Measurements from ENCODE around the gene LCN10.
"Not testable (repeated sequence)": the region's sequence is repeated elsewhere in the genome, so short reads cannot be mapped to it uniquely, and the experiment has no call there.

Gene LCN10

DNA sequence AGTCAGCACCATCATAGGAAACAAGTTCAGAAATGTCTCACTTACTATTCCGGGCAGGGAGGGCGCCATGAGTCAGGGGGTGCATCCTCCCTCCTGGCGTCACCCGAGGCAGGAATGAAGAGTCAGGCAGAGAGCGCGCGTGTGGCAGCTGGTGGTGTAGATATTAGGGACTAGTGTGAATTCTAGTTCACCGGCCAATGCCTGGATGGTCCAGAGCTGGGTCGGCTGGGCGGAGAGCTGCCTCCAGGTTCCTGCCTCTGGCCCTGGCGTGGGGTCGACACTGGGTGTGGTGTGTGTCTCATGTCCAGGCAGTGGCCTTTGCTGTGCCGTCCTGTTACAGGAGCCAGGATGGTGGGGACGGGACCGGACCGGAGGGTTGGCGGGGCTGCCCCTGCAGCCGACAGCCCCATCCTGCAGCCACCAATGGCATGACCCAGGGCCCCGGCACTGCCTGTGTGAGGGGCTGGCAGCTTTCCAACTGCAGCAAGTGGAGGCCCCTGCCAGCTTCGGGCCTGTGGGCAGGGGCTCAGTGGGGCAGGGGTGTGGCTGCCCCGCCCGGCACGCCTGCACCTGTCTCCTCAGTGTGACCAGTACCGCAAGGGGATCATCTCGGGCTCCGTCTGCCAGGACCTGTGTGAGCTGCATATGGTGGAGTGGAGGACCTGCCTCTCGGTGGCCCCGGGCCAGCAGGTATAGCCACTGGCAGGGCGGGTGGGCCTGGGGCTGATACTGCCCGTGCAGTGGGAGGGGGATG lies 21.2 kb downstream of the LCN10 start:
- no peak for DNase-seq (ENCODE audit: extremely low read depth in 1 of 2, low read depth in 1 of 2)

DNA sequence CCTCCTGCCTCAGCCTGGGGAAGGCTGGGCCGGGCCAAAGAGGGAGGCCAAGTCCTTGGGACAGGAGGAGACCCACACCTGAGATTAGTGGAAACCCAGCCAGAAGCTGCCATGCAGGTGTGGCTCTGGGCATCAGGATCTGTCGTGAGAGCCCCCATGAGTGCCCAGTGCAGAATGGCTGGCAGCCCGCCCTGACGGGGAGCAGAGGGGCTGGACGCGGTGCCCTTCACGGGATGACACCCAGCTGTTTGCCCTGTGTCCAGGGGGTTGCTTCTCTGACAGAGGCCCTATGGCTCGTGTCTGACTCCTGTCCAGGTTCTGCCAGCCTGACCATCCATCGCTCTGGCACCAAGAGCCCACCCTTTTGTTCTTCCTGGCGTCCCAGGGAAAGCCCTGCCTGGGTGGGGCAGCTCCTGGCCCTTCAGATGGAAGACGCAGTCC lies 21.8 kb downstream of the LCN10 start:
- DNase-seq (ENCODE audit: extremely low read depth in 1 of 2, low read depth in 1 of 2): no peak

DNA sequence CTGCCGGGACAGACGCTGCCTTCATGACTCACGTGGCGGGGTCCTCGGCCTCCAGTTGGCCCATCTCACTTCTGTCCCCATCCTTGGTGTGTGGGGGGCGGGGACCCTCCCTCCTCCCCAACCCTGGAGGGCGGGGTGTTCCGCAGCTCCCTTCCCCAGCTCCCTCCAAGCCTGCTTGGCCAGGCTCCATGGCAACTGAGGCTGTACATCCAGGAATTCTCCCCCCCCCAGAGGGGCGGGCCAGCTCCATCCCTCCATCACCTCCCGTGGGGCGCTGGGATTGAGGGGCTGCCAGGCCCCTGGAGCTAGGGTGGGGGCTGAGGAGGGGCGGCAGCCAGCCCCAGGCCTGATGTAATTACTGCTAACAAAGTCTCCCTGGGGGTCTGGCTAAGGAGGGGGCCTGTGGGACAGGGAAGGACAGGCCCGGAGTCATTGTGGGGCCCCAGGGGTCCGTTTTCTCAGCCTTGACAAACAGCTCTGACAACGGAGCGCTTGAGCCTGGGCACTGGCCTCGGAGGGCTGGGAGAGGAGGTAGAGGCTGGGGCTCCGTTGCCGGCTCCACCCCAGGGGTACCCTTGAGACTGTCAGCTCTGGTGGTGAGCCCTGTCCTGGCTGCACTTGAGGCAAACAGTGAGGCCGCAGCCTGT lies 22.4 kb downstream of the LCN10 start:
- no peak for DNase-seq (ENCODE audit: extremely low read depth in 1 of 2, low read depth in 1 of 2)

DNA sequence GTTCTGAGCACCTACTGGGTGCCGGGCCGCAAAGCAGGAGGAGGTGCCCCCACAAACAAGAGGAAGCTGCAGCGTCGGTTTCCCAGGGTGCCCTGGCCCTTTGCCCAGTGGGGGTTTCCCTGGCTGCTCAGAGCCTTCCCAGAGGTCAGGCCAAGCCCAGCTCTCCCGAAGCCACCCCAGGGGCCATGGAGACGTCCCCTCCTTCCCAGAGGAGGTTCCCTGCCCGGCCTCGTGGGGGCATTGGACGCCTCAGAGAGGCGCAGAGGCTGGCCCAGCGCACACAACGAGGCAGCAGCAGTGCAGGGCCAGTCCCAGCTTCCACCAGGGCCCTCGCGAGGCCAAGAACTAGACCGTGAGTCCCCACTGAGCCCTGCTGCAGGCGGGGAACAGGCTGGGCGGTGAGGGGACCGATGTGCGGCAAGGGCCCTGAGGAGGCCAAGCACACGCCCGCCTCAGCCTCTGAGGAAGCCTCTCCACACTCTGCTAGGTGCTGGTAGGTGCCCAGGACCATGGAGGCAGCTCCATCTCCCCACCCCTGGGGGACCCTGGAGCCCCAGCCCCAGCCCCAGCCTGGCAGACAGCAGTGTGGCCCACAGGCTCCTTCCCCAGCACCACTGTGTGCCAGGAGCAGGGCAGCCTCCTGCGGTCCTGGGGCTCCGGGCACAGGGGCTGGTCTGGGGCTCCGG lies 23.4 kb downstream of the LCN10 start:
- DNase-seq (ENCODE audit: extremely low read depth in 1 of 2, low read depth in 1 of 2): no peak

DNA sequence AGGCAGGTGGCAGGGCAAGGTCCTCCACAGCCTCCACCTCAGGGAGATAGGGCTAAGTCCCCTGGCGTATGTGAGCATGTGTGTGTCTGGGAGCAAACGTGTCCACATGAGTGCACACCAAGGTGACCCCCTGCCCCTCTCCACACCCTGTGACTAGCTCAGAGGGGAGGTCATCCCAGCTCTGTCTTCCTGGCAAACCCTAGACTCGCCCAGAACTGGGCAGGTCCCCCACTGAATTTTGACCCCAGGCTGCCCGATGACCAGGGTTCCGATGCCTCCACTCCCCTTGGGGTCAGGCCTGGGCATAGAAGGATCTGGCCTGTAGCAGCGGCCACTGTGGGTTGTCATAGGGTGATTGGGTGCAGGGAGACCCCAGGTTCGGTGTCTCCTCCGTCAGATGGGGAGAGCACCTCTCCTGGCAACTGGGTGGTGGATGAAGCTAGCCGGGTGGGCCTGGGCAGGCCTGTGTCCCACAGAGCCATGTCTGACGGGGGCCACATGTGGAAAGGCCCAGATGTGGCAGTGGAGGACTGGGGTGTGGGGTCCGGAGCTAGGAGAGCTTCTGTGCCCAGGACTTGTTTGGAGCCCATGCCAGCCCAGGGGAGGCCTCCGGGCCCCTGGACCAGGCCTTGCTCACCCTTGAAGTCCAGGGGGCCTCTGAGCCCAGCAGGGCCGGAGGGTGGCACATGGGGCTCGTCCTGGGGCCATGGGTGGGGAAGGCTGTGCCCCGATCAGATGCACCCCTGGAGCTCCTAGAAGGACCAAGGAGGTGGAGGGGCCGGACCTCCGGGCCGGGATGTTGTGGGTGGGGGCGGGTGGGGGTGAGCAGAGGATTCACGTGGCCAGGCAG lies 24.2 kb downstream of the LCN10 start:
- no peak for DNase-seq (ENCODE audit: extremely low read depth in 1 of 2, low read depth in 1 of 2)

DNA sequence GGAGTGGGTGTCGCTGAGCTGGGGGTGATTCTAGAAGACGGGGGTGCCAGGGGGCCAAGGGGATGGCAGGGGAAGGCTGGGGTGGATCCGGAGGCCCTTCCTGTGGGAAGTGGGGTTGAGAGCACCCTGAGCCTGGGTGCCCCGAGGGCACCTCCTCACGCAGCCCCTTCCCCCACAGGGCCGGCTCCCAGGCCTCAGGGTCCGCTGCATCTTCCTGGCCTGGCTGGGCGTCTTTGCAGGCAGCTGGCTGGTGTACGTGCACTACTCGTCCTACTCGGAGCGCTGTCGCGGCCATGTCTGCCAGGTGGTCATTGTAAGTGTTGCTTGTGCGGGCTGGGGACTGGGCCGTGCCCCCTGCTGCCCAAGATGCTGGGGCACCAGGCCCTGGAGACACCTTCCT lies 25.3 kb downstream of the LCN10 start:
- DNase-seq (ENCODE audit: extremely low read depth in 1 of 2, low read depth in 1 of 2): no peak

DNA sequence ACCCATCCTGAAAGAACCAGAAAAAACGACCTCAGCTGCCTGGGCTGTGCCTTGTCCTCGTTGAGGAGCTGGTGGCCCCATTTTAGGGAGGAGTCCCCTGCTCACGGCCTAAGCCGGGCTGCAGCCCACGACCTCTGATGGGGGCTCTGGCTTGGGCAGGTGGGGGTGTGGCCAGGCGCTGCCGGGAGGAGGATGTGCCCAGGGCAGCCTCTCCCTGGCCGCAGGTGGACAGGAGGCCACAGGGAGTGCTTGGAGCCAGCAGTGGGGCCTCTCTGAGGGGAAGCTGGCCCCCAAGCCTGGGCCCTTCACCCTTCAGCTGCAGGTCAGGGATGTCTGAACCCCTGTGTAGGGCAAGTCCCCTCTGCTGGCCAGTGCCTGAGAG lies 27.9 kb downstream of the LCN10 start:
- no peak for DNase-seq (ENCODE audit: extremely low read depth in 1 of 2, low read depth in 1 of 2)

- DNase-seq (ENCODE audit: extremely low read depth in 1 of 2, low read depth in 1 of 2): no peak
Observed at GRCh38 chr9:136714096-136714892, 28.4 kb downstream of the LCN10 start.

DNA sequence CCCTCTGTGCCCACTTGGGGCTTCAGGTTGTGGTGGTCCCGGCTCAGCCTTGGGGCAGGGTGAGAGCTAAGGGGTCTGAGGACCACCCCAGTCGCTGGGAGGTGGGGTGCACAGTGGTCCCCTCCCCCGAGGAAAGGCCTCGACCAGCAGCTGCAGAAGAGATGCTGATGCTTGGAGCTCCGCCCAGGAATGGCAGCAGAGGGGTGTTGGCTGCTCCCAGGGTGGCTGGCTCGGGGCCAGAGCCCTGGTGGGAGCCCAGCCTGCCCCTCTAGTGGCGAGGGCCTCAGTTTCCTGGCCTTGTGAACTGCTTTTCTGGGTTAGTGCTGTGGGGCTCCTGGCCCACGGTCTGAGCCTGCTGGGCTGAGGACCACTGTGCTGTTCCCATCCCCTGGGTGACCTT lies 29.2 kb downstream of the LCN10 start:
- no peak for DNase-seq (ENCODE audit: extremely low read depth in 1 of 2, low read depth in 1 of 2)

DNA sequence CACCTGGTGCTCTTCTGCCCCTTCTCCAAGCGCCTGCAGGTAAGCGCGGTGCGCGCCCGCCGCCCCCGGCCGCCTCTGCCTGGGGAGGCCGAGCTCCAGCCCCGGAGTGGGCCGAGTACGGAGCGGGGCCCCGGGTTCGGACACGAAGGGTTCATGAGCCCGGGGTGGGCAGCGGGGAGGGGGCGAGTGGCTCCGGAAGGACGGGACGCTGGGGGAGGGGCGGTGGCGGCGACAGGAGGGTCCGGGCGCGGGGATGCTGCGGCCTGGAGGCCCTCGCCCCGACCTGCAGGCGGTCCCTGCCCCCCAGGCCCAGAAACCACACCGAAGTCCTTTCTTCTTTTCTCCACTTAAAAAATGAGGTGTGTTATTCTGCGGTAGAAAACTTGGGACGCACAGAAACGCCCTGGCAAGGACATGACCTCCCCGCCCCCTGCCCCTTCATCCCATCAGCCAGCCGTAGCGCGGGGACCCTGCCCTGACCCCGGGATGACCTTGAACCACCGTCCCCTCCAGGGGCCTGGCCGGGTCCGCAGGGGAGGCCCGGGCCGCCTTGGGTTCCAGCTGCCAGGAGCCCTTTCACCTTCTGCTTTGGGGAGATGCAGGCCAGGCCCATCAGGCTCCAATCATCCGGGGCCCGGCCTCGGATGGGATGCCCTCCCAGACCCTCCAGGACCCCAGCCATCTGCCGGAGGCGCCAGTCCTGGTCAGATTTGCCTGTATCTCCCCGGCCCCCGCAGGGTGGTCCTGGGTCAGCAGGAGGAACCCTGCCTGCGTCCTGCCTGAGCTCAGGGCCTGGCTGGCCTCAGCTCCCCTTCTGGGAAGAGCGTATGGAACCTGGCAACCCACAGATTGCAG lies 29.8 kb downstream of the LCN10 start:
- DNase-seq (ENCODE audit: extremely low read depth in 1 of 2, low read depth in 1 of 2): no peak

GRCh38 chr9:136711751-136712689 lies 30.7 kb downstream of the LCN10 start, which contains the start of gene DIPK1B:
Gene DIPK1B, plus strand, starts transcription at chr9:136712572. Its CDS starts 94 bp downstream, at chr9:136712666.
- DNase-seq (ENCODE audit: extremely low read depth in 1 of 2, low read depth in 1 of 2): no peak

DNA sequence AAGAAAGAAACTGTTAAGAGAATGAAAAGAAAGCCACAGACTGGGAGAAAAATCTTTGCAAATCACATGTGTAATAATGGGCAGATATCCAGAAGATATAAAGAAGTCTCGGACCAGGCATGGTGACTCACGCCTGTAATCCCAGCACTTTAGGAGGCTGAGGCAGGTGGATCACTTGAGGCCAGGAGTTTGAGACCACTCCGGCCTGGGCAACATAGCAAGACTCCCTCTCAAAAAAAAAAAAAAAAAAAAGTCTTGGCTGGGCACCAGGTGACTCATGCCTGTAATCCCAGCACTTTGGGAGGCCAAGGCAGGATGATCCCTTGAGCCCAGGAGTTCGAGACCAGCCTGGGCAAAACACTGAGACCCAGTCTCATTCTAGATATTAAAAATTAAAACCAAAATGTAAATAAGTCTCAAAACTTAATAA lies 31.5 kb downstream of the LCN10 start:
- not testable (repeated sequence) for DNase-seq (ENCODE audit: extremely low read depth in 1 of 2, low read depth in 1 of 2)

GRCh38 chr9:136710543-136710942 lies 32.2 kb downstream of the LCN10 start:
- DNase-seq (ENCODE audit: extremely low read depth in 1 of 2, low read depth in 1 of 2): no peak

GRCh38 chr9:136709454-136710109 lies 33.2 kb downstream of the LCN10 start:
- DNase-seq (ENCODE audit: extremely low read depth in 1 of 2, low read depth in 1 of 2): no peak

DNA sequence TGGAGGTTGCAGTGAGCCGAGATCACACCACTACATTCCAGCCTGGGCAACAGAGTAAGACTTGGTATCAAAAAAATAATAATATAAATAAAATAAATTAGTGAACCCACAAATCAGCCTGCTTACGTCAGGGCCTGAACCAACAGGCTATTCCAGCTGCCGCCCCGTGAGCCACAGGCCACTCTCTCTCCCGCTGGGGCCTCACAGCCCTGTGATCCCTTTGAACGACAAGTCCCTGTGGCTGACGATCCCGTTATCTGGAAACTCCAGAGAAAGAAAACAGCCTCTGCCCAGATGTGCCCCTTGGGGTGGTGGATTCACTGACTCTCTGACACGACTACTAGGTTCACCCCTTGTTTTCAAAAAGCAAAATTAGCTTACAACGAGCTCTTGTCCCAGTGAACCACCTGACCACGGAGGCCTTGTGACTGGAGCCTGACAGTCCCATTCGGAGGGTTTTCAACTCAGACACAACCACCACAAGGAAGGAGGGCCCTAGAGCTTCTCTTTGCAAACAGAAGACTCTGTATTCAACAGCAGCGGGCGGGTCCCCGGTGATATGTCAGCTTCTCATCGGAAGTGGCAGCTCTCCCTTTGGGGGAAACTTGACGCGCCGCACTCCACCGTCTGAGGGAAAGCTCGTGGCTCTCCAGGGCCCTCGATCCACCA lies 34.8 kb downstream of the LCN10 start:
- DNase-seq (ENCODE audit: extremely low read depth in 1 of 2, low read depth in 1 of 2): no peak

DNA sequence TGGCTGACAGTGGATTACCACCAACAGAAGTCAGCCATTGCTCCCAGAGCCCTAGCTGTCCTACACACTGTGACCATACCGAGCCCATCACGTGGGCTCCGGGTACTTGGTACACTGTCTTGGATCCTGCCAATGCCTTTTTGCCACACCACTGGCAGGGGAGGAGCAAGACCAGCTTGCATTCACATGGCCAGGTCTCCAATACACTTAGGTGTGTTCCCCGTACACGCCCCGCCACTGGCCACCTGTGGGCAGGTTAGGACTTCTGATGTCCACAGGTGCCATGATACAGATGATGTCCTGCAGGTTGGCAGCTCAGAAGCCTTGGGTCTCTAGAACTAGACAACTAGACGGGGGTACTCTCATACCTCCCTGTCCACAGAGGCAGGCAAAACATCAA lies 35.7 kb downstream of the LCN10 start:
- no peak for DNase-seq (ENCODE audit: extremely low read depth in 1 of 2, low read depth in 1 of 2)

- no peak for DNase-seq (ENCODE audit: extremely low read depth in 1 of 2, low read depth in 1 of 2)
Observed at GRCh38 chr9:136705564-136705963, 37.2 kb downstream of the LCN10 start.

All from stimulated activated CD8-positive, alpha-beta memory T cell treated with anti-CD3 and anti-CD28 coated beads, Interleukin-7, amount 100 ng/mL, for 48 hours (primary cell).